Activated naive CD8-positive, alpha-beta T cell treated with anti-CD3 and anti-CD28 coated beads, Interleukin-2, amount 50 U/mL, for 16 hours (primary cell): Measurements from ENCODE around the gene CLVS2.

Experiments used
- DNase-seq: peaks from one replicate; pipeline ENCODE4 v3.0.0-alpha.2; 2020; ENCODE audit warnings: low read depth, low spot score

CLVS2 gene

GRCh38 chr6:122995921-122996793 is at the start of gene CLVS2:
Gene CLVS2, plus strand, starts transcription at chr6:122996235. Its CDS starts 1,543 bp downstream, at chr6:122997778.
- DNase-seq = no peak

GRCh38 chr6:122947355-122947754 is 48.7 kb upstream of the CLVS2 start:
- no peak for DNase-seq

- no peak for DNase-seq
Measured at GRCh38 chr6:122953766-122954165, 42.3 kb upstream of the CLVS2 start.

- no peak for DNase-seq
Measured at GRCh38 chr6:122956376-122956775, 39.7 kb upstream of the CLVS2 start.

GRCh38 chr6:122962000-122962624 is 33.9 kb upstream of the CLVS2 start:
- DNase-seq = no peak

GRCh38 chr6:122969999-122970533 is 26.0 kb upstream of the CLVS2 start:
- no peak for DNase-seq

GRCh38 chr6:122977180-122977579 is 18.9 kb upstream of the CLVS2 start:
- DNase-seq = no peak

- DNase-seq = no peak
Measured at GRCh38 chr6:122984393-122984792, 11.6 kb upstream of the CLVS2 start.

- DNase-seq = no peak
Measured at GRCh38 chr6:122994256-122994655, 1.8 kb upstream of the CLVS2 start.

- DNase-seq = no peak
Measured at GRCh38 chr6:122996794-122997505, 915 bp downstream of the CLVS2 start.

- no peak for DNase-seq
Measured at GRCh38 chr6:122997541-122998150, 1.6 kb downstream of the CLVS2 start.

- DNase-seq = no peak
Measured at GRCh38 chr6:122998403-122998975, 2.5 kb downstream of the CLVS2 start.

GRCh38 chr6:123000244-123000770 is 4.3 kb downstream of the CLVS2 start:
- DNase-seq = no peak

- no peak for DNase-seq
Measured at GRCh38 chr6:123001540-123001939, 5.5 kb downstream of the CLVS2 start.

- DNase-seq = no peak
Measured at GRCh38 chr6:123007885-123008284, 11.8 kb downstream of the CLVS2 start.

GRCh38 chr6:123009059-123009458 is 13.0 kb downstream of the CLVS2 start:
- DNase-seq = no peak

- no peak for DNase-seq
Measured at GRCh38 chr6:123014835-123015234, 18.8 kb downstream of the CLVS2 start.

GRCh38 chr6:123016431-123017103 is 20.5 kb downstream of the CLVS2 start:
- DNase-seq = no peak

GRCh38 chr6:123017104-123017682 is 21.2 kb downstream of the CLVS2 start:
- no peak for DNase-seq

GRCh38 chr6:123022975-123023374 is 26.9 kb downstream of the CLVS2 start:
- DNase-seq = no peak
